ENCODE results near the gene FOSL1. TPM values are rescaled to one million over a fixed set of nuclear protein-coding genes. Genes with fewer than 3 reads are reported as not detected.

The FOSL1 gene
- total and polyA plus RNA-seq, 4 donors = 0.17 to 0.20 TPM; not detected in 2

DNA sequence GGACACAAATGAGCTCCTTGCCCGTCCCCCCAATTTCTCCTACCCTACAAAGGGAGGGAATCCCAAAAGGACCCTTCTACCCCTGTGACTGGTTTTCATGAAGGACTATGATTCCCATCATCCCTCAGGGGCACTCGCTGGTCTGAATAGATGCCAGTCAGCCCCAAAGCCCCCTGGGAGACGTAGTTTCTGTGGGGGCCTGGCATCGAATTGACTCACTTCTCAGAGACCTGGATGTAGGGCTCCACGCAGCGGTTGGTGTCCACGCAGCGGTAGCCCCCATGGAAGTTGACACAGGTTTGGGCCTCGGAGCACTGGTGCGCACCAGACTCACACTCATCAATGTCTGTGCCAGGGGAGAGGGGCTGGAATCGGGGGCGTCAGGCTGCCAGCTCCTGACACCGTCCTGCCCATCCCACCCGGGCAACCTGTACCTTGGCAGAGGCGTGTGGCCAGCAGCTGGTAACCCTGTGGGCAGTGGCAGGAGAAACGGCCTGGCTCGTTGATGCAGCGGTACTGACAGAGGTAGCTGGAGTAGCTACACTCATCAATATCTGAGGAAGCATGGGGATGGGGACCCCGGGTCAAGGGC is 32.0 kb downstream of the FOSL1 start:
- H3K27me3 ChIP-seq (ENCODE audit: control insufficient read depth in 4 of 4, insufficient read depth in 4 of 4, low read length in 3 of 4) = no peaks in the 10 kb centered on the region
- WGBS = 90% methylated on average over 19 of the region's 19 CpGs
- H3K4me1 ChIP-seq (ENCODE audit: control insufficient read depth in 4 of 4, insufficient read depth in 4 of 4, low read length in 3 of 4) = peaks cover 0 to 14% (median 5%) of the 10 kb centered on the region in 4 donors
- H3K9ac ChIP-seq (ENCODE audit: low read depth in 1 of 2, low read length in 2 of 2) = no peak overlapping the region
- TF ChIP-seq GABPA (IDR thresholded peaks at IDR 0.05 in 1 of 2, conservative IDR thresholded peaks at IDR 0.05 in 1 of 2) (no peak), JUND (IDR thresholded peaks at IDR 0.05) (no peak), RAD21 (IDR thresholded peaks at IDR 0.05) (no peak), RXRA (IDR thresholded peaks at IDR 0.05) (no peak), FOXA1 (IDR thresholded peaks at IDR 0.05) (no peak)
- TF ChIP-seq, protein P1, sequence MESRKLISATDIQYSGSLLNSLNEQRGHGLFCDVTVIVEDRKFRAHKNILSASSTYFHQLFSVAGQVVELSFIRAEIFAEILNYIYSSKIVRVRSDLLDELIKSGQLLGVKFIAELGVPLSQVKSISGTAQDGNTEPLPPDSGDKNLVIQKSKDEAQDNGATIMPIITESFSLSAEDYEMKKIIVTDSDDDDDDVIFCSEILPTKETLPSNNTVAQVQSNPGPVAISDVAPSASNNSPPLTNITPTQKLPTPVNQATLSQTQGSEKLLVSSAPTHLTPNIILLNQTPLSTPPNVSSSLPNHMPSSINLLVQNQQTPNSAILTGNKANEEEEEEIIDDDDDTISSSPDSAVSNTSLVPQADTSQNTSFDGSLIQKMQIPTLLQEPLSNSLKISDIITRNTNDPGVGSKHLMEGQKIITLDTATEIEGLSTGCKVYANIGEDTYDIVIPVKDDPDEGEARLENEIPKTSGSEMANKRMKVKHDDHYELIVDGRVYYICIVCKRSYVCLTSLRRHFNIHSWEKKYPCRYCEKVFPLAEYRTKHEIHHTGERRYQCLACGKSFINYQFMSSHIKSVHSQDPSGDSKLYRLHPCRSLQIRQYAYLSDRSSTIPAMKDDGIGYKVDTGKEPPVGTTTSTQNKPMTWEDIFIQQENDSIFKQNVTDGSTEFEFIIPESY (IDR thresholded peaks at IDR 0.05) = no peak
- TF ChIP-seq, protein P2, sequence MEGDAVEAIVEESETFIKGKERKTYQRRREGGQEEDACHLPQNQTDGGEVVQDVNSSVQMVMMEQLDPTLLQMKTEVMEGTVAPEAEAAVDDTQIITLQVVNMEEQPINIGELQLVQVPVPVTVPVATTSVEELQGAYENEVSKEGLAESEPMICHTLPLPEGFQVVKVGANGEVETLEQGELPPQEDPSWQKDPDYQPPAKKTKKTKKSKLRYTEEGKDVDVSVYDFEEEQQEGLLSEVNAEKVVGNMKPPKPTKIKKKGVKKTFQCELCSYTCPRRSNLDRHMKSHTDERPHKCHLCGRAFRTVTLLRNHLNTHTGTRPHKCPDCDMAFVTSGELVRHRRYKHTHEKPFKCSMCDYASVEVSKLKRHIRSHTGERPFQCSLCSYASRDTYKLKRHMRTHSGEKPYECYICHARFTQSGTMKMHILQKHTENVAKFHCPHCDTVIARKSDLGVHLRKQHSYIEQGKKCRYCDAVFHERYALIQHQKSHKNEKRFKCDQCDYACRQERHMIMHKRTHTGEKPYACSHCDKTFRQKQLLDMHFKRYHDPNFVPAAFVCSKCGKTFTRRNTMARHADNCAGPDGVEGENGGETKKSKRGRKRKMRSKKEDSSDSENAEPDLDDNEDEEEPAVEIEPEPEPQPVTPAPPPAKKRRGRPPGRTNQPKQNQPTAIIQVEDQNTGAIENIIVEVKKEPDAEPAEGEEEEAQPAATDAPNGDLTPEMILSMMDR (IDR thresholded peaks at IDR 0.05; ENCODE audit: low read depth, low read length, missing input control) = no peak
- TF ChIP-seq, protein P3, sequence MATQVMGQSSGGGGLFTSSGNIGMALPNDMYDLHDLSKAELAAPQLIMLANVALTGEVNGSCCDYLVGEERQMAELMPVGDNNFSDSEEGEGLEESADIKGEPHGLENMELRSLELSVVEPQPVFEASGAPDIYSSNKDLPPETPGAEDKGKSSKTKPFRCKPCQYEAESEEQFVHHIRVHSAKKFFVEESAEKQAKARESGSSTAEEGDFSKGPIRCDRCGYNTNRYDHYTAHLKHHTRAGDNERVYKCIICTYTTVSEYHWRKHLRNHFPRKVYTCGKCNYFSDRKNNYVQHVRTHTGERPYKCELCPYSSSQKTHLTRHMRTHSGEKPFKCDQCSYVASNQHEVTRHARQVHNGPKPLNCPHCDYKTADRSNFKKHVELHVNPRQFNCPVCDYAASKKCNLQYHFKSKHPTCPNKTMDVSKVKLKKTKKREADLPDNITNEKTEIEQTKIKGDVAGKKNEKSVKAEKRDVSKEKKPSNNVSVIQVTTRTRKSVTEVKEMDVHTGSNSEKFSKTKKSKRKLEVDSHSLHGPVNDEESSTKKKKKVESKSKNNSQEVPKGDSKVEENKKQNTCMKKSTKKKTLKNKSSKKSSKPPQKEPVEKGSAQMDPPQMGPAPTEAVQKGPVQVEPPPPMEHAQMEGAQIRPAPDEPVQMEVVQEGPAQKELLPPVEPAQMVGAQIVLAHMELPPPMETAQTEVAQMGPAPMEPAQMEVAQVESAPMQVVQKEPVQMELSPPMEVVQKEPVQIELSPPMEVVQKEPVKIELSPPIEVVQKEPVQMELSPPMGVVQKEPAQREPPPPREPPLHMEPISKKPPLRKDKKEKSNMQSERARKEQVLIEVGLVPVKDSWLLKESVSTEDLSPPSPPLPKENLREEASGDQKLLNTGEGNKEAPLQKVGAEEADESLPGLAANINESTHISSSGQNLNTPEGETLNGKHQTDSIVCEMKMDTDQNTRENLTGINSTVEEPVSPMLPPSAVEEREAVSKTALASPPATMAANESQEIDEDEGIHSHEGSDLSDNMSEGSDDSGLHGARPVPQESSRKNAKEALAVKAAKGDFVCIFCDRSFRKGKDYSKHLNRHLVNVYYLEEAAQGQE (IDR thresholded peaks at IDR 0.05) = no peak
- peaks cover 16 to 38% (median 19%) of the 10 kb centered on the region in 4 donors for H3K36me3 ChIP-seq (ENCODE audit: control insufficient read depth in 4 of 4, insufficient read depth in 3 of 4, low read depth in 1 of 4, low read length in 3 of 4)
- no peaks in the 10 kb centered on the region for H3K9me3 ChIP-seq (ENCODE audit: control insufficient read depth in 4 of 4, low read length in 3 of 4)
- no peak for DNase-seq (ENCODE audit: low spot score)
- H3K4me3 ChIP-seq (ENCODE audit: low read depth in 1 of 3, low read length in 3 of 3) = no peak overlapping the region
- no peak overlapping the region for H3K27ac ChIP-seq (ENCODE audit: low read depth in 1 of 2, low read length in 2 of 2)

DNA sequence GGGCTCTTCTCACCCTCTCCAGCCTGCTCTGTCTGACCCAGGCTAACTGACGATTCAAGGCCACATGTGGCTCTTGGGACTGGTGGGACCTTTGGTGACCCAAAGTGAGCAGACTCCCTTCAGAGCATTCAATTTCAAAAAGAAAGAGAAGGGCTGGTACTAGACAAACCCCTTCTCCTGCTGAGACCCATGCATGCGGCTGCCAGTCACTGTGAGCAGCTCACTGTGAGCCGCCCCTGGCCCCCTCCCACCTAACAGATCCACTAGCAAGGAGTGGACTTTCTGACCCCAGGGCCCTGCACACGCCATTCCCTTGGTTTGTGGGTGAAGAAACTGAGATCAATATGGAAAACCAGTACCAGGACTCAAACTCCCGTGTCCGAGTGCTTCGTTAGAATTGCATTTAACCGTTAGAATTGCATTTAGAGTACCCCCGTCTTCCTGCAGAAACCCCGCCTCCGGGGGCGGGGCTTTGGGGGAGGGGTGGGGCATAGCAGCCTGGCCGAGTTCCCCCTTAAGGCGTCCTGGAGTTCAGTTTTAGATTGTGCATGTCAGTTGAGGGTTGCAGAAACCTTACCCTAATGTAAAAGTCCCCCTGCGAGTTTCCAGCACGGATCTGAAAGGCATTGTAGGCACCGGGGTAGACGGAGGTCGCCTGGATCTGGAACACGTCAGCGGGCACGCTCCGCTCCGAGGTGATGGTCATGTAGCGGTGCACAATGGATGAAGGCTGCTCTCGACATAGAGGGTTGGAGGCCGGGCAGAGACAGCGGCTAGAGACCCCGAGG is 32.7 kb downstream of the FOSL1 start:
- H3K36me3 ChIP-seq (ENCODE audit: control insufficient read depth in 4 of 4, insufficient read depth in 3 of 4, low read depth in 1 of 4, low read length in 3 of 4) = peaks cover 16 to 42% (median 21%) of the 10 kb centered on the region in 4 donors
- WGBS = 78% methylated on average over 29 of the region's 29 CpGs

More for the DNA sequence above, 32.7 kb downstream of the FOSL1 start:
- no peak overlapping the region for H3K27ac ChIP-seq (ENCODE audit: low read depth in 1 of 2, low read length in 2 of 2)
- TF ChIP-seq HNF4A (conservative IDR thresholded peaks at IDR 0.05) = no peak
- peaks cover 0 to 10% (median 1%) of the 10 kb centered on the region in 4 donors for H3K4me1 ChIP-seq (ENCODE audit: control insufficient read depth in 4 of 4, insufficient read depth in 4 of 4, low read length in 3 of 4)
- DNase-seq (ENCODE audit: low spot score) = no peak
- H3K9me3 ChIP-seq (ENCODE audit: control insufficient read depth in 4 of 4, low read length in 3 of 4) = no peaks in the 10 kb centered on the region
- no peaks in the 10 kb centered on the region for H3K27me3 ChIP-seq (ENCODE audit: control insufficient read depth in 4 of 4, insufficient read depth in 4 of 4, low read length in 3 of 4)
- H3K4me3 ChIP-seq (ENCODE audit: low read depth in 1 of 3, low read length in 3 of 3) = no peak overlapping the region
- H3K9ac ChIP-seq (ENCODE audit: low read depth in 1 of 2, low read length in 2 of 2) = no peak overlapping the region

All from liver (tissue), 9 donors.